Measurements from ENCODE around the gene MTFP1.

DNA sequence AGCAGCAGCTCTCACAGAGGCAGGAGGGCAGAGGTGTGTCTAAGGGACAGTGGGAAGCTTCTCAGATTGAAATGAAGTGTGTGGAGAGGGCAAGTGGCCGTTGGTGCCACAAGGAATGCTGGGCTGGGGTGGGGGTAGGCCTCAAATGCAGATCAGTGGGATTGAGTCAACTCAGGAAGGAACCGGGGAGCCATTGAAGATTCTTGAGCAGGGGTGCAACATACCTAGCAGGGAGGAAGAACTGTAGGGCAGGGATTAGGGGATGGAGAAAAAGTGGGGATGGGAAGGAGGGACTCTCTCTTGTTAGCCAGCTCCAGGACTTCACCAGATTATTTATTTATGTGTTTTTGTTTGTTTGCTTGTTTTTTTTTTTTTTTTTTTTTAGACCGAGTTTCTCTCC, 31.7 kb upstream of the MTFP1 start:
- no peak for TF ChIP-seq POLR2A (IDR thresholded peaks at IDR 0.05; ENCODE audit: low read depth, low read length)
- TF ChIP-seq TAF1 (IDR thresholded peaks at IDR 0.05; ENCODE audit: low read depth, low read length): no peak
- TF ChIP-seq POLR2AphosphoS5 (IDR thresholded peaks at IDR 0.05; ENCODE audit: low read depth, low read length): no peak
- no peak for TF ChIP-seq PAX5 (IDR thresholded peaks at IDR 0.05; ENCODE audit: insufficient read depth, low read length, severe bottlenecking)
- TF ChIP-seq POU2F2 (IDR thresholded peaks at IDR 0.05; ENCODE audit: low read depth, low read length): no peak
